GM18505 (cell line): ENCODE measurements around the gene LTBP1.

Source experiments
- ATAC-seq: cut with Tn5 transposase; IDR thresholded peaks from one replicate; pipeline ENCODE4 v1.9.1; 2021; ENCODE audit not compliant: unreplicated experiment
- POLR2A ChIP-seq: IDR thresholded peaks from 4 replicates; pipeline ENCODE4 v1.6.1; 2011; ENCODE audit warnings: borderline replicate concordance; ENCODE audit not compliant: insufficient read depth, insufficient read length; ENCODE audit errors: extremely low read depth

Gene LTBP1

DNA sequence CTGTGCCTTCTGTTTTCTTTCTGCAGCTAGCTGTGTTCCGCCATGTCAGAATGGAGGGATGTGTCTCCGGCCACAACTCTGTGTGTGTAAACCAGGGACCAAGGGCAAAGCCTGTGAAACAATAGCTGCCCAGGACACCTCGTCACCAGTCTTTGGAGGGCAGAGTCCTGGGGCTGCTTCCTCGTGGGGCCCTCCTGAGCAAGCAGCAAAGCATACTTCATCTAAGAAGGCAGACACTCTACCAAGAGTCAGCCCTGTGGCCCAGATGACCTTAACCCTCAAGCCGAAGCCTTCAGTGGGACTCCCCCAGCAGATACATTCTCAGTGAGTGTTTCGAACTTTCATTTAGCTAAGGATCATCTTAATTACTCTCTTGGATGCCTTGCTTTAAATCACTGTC is 74.1 kb downstream of the LTBP1 start:
- TF ChIP-seq POLR2A, result no peak
- no peak for ATAC-seq

DNA sequence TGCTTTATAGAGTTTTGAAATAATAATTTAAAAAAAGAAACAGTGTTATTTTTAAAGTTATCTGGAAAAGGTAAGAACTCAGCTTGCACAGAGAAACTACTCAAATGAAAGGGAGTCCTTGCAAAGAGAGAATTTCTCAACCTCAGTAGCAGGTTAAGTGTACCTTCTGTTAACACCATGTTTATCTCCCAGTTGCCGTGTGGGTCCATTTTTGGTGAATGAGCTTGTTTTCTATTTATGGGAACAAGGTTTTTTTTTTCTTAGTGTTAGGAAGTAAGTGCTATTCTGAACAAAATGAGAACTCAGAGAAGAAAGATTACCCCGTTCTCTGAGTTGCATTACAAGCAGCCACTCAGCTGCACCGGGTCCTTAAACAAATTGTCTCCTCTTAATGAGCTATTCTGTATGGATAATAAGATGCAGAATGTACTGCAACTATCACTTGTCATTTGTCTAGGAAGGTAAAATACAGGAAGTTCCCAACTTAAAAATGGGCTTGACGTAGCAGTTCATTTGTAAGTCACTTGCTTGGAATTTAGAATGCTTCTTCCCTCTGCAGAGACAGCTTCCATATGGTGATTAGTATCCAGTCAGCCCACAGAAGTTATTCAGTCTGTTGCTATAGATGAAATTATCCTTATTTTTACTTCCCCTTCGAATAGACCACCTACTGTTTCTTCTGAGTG is 74.9 kb downstream of the LTBP1 start:
- TF ChIP-seq POLR2A, result no peak
- ATAC-seq, result no peak

DNA sequence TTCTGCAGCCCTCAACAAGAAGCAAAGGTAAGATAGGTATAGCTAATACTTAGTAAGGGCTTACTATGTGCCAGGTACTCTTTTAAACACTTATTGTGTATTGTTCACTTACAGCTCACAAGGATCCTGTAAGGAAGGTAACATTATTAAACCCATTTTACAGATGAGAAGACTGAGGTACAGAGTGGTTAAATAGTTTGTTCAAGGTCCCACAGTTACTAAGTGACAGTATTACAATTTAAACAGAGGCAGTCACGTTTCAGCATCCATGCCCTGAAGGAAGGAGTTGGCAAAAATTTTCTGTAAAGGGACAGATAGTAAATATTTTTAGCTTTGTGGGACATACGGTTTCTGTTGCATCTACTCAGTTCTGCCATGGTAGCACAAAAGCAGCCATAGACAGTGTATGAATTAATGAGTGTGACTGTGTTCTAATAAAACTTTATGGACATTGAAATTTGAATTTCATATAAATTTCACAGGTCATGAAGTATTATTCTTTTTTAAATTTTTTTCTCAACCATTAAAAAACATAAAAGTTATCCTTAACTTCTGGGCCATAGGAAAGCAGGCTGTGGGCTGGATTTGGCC is 75.7 kb downstream of the LTBP1 start:
- ATAC-seq, result no peak
- TF ChIP-seq POLR2A, result no peak

DNA sequence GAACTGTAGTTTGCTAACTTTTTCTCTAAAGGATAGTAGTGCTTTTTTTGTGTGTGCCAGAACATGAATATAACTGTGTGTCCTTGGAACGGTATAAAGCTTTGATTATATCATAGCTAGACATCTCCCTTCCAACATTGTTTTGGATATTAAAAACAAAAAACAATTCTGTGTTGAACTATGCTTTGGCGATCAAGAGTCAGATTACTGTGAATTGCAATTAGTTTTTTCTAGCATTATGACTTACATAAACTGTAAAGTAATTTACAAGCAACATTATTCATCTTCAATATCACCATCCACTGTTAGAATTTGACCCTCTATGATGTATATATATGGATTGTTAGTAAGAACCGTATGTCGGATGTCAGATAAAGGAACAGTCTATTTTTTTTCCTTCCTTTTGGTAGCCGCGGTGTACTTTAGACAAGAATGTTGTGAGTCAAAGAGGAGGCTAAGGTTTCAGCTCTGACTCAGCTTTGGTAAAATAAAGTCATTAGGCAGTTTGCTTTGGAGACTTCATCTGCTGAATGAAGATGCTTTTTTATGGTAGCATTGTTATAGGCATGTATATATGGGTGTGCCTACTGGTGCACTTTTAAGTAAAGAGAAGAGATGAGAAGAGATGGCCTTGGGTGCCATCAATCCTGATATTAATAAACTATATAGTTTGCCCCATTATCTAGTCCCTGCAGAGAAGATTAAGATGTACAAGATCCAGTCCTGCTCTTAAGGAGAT is 76.4 kb downstream of the LTBP1 start:
- no peak for TF ChIP-seq POLR2A
- no peak for ATAC-seq

DNA sequence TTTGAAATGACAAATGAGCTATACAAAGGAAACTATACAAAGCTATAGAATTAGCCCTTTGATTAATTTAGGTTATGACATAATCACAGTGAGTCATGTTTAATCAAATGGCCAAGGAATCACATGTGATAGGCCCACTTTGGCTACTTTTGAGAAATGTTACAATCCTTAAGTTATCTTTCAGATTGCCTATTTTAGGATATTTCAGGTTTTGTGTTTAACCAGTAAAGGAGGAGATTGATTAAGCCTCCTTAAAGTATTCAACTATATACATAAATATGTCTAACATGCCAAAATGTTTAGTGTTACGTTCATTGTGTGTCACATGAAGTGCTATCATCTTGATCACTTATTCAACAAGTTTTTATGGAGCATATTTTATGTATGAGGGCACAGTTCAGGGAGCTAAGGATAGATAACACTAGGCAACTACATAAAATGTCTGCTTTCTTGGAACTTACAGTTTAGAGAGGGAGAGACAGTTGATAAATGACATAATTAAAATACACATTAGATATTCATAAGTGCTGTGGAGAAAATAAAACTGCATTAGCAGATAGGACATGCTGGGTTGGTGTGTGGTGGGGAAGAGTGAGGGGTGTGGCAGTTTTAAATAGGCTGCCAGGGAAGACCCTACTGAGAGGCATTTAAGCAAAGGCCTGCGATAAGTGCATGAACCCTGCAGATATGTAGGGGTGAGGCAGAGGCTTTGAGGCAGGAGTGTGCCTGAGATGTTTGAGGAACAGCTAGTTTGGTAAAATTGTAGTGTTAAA is 77.2 kb downstream of the LTBP1 start:
- TF ChIP-seq POLR2A, result no peak
- ATAC-seq, result no peak

DNA sequence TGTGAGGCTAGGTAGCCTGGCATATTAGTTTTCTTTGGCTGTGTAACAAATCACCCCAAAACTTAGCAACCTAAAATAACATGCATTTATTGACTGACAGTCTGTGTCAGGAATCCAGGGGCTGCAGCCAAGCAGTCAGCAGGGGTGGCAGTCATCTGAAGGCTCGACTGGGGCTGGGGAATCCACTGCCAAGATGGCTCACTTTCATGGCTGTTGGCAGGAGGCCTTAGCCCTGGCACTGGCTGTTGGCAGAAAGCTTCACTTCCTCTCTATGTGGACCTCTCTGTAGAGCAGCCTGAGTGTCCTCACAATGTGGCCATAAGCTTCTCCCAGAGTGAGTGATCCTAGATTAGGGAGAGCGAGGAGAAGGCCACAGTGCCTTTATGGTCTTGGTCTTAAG is 78.0 kb downstream of the LTBP1 start:
- no peak for TF ChIP-seq POLR2A
- no peak for ATAC-seq

DNA sequence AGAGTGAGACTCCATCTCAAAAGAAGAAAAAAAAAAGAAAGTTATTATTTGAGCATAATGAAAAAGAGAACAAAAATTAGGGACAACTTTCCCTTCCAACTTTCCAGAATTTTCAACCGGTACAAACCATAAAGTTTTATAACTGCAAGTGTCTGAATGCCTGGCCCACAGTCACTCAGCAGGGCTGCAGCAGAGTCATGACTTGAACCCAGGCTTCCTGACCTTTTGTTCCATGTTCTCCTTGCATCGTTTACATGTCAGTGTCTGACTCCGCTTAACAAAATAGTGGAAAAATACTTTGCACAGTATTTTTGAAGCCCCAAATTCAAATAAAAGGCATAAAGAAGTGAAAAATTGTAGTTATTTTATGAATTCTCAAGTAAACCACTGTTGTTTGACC is 82.7 kb downstream of the LTBP1 start:
- ATAC-seq, result no peak
- no peak for TF ChIP-seq POLR2A

DNA sequence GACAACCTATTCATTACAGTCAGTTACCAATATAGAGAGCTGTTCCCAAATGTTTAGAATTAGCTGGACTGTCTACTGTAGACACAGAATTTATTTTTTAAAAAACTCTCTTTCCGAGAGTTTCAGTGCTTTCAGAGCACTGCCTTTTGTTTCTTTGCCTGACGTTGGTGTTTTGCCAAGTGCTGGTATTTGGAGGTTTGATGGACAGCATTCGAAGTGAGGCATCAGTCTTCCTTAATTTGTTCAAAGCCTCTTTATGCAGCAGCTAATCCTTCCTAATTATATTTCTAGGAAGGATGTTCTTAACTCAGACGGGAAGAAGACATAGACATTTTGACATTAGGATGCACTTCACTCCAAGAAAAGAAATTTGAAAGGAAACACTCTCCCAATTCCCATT is 83.2 kb downstream of the LTBP1 start:
- TF ChIP-seq POLR2A, result no peak

DNA sequence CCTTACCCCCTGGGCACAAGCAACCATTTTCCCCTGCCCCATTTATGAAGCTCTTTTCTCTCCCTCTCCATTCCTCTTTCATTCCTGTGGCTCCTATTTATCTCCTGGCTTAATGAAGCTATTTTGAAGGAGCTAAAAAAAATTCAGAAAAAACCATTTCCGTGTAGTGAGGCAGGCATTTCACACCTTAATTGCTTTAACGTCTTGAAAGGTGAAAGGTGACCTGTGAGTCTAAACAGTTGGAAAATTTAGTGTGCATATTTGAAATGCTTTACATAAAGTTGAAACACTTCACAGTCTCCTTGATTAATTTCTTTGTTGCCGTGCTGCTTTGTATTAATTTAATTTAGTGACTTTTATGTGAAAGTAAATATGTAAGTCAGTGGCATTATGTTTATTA is 83.6 kb downstream of the LTBP1 start:
- no peak for ATAC-seq
- no peak for TF ChIP-seq POLR2A

More for the DNA sequence above, 83.2 kb downstream of the LTBP1 start:
- ATAC-seq, result no peak

DNA sequence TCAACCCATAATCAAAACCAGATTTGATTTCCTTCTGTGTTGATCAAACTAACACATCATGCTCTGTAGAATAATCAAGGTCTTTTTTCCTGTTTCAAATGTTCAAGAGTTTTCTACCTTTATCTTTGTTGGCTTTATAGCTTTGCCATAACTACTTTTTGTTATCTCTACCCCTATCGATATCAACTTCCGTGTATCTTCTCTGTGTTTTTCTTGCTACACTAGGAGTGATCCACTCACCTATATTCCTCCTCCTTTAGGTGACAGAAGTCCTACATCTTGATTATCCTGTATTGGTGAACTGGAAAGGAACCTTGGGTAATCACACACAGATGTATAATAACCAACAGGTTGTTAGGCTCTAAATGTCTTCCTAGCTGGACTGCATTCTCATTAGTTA is 85.5 kb downstream of the LTBP1 start:
- TF ChIP-seq POLR2A, result no peak
- ATAC-seq, result no peak

DNA sequence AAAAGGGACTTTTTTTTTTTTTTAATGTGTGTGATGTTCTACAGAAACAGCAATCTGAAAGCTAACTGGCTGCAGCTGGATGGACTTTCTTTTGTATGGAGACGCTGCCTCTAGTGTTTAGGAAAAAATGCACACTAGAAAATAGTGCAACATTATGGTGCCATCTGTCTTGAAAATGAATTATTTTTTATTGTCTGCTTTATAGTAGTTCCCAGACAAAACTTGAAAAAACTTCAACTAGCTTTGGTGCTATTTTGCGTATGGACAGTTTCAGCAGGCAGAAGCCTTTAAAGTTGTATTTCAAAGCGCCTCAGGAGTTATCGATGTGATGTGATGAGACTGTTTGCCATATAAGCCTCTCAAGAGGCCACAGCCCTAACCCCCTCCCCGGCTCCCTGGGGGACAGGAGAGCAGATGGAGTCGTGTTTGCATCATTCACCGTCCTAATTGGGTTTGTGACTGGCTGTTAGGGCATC is 86.9 kb downstream of the LTBP1 start:
- TF ChIP-seq POLR2A, result no peak
- ATAC-seq, result no peak

DNA sequence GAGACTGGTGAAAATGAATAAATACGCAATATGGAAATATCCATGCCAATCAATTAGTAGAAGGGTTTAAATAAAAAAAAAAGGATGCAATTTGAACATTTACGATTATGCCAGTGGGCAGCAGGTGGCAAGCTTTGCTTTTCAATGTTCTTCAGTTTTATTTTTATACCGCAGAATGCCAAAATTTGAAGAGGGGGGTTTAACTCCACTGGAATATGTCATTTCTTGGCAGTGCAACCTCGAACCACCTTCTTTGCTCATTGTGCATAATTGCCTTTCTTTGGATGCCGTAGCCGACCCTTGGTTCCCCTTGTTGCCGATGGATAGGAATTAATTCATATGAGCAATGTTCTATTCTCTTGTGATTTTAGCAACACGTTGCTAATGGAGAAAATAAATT is 88.0 kb downstream of the LTBP1 start:
- ATAC-seq, result no peak

DNA sequence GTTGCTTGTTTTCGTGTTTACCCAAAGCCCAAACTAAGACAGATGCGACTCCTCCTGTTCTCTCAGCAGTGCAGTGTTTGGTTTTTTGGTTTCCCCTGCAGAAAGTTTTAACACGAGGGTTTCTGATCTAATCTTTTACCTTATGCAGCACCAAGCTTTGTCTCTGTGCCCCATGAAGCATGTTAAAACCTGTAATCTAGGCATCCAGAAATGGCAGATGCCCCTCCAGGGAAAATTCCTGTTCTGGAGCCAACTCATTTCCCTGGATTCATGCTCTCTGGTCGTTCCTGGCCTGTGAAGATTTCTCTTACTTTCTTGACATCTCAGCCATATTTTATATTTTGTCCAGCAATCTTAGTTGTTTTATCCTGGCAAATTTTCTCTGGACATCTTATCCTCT is 91.5 kb downstream of the LTBP1 start:
- no peak for ATAC-seq
- no peak for TF ChIP-seq POLR2A

More for the DNA sequence above, 88.0 kb downstream of the LTBP1 start:
- TF ChIP-seq POLR2A, result no peak

DNA sequence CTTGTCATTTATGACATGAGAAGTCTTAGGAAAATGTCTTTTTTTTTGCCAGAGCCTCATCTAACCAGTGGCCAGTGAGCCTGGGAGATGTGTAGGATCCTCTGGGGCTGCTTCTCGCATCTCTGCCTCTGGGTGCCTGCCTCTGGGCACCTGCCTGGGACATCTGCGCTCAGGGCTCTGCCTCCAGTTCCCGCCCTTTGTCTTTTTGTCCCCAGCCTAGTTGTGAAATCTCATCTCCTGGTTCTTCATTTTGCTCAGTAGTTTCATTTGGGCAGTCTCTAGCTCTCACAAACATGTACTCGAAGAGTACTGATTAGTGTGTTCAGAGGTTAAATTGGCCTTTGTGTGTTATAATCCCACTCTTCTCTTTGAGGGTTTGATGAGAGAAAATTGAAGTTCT is 92.0 kb downstream of the LTBP1 start:
- TF ChIP-seq POLR2A, result no peak
- no peak for ATAC-seq

DNA sequence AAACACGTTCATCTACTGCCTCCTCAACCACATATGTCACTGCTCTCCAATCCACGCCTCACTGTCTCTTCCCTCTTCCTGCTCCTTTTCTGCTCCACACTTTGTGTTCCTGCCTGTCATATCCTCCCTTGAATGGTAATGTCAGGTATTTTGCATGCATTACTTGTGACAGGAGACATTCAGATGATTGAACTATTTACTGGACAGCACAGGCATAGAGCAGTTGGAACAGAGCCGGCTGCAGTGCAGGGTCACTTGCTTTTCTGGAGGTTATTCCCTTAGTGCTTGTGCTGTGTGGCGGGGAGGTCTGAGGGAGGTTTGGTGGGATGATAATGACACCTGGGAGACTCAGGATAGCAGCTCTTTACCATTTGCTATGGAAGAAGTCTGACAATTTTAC is 93.8 kb downstream of the LTBP1 start:
- ATAC-seq, result no peak
- TF ChIP-seq POLR2A, result no peak
